IMR-90 (cell line): Measurements from ENCODE around the gene TRIO. TPM values are rescaled to one million over a fixed set of nuclear protein-coding genes. Genes with fewer than 3 reads are reported as not detected.

Source experiments
- ATAC-seq: fragments of 200-7000 bp; cut with Tn5 transposase; 2 replicates; pipeline ENCODE4 v1.9.1; 2020; ENCODE audit warnings: low read depth, mild to moderate bottlenecking, moderate library complexity
- BruUV-seq: library from RNA; stranded (reverse); fragments of 400-500 nt; replicated peaks from 2 replicates; lab custom pipeline; 2021; lab: Mats Ljungman, UMichigan
- CTCF ChIA-PET: fragments of 300-600 bp; formaldehyde crosslinking; extraction: SDS; loops from one replicate; lab custom pipeline; 2021; ENCODE audit warnings: antibody characterized with exemption; lab: Yijun Ruan, JAX
- POLR2A ChIA-PET: fragments of 300-600 bp; sonication (Branson Sonifier 250); formaldehyde crosslinking; loops from one replicate; lab custom pipeline; 2022; ENCODE audit warnings: antibody characterized with exemption; ENCODE audit not compliant: unreplicated experiment; lab: Charles Lee
- DNase-seq: peaks from one replicate; pipeline ENCODE4 v3.0.0; 2013
- H2AFZ ChIP-seq: replicated peaks from 2 replicates; pipeline ENCODE3; 2013; ENCODE audit warnings: low read length, mild to moderate bottlenecking; ENCODE audit not compliant: poor library complexity
- H2AK5ac ChIP-seq: 2 replicates; pipeline ENCODE4 v1.6.1; 2013; ENCODE audit warnings: low read depth, low read length, inconsistent platforms
- H2AK9ac ChIP-seq: replicated peaks from 2 replicates; pipeline ENCODE3; 2013; ENCODE audit warnings: mild to moderate bottlenecking, low read depth, low read length, moderate library complexity; ENCODE audit not compliant: poor library complexity
- H2BK120ac ChIP-seq: 2 replicates; pipeline ENCODE4 v1.6.1; 2013; ENCODE audit warnings: low read depth, low read length, inconsistent platforms
- H2BK15ac ChIP-seq: 3 replicates; pipeline ENCODE4 v1.6.1; 2013; ENCODE audit warnings: low read depth, low read length, inconsistent platforms
- H2BK20ac ChIP-seq: 2 replicates; pipeline ENCODE4 v1.6.1; 2013; ENCODE audit warnings: low read depth, mild to moderate bottlenecking, inconsistent platforms, low read length, moderate library complexity
- H2BK5ac ChIP-seq: 2 replicates; pipeline ENCODE4 v1.6.1; 2013; ENCODE audit warnings: mild to moderate bottlenecking, low read depth, low read length, inconsistent platforms; ENCODE audit not compliant: poor library complexity, severe bottlenecking
- H3K14ac ChIP-seq: replicated peaks from 2 replicates; pipeline ENCODE4 v1.6.1; 2013; ENCODE audit warnings: low read depth, low read length, inconsistent platforms
- H3K18ac ChIP-seq: 2 replicates; pipeline ENCODE4 v1.6.1; 2013; ENCODE audit warnings: low read depth, low read length, control low read depth
- H3K23ac ChIP-seq: 2 replicates; pipeline ENCODE4 v1.6.1; 2013; ENCODE audit warnings: low read depth, low read length, inconsistent platforms
- H3K27ac ChIP-seq: 2 replicates; pipeline ENCODE4 v1.5.1; 2013; ENCODE audit warnings: mild to moderate bottlenecking, control low read depth, low read length; ENCODE audit not compliant: insufficient read depth
- H3K27me3 ChIP-seq: 2 replicates; pipeline ENCODE4 v1.6.1; 2013; ENCODE audit warnings: low read length; ENCODE audit not compliant: control insufficient read depth, insufficient read depth
- H3K36me3 ChIP-seq: 2 replicates; pipeline ENCODE4 v1.6.1; 2013; ENCODE audit warnings: low read length, mixed read lengths; ENCODE audit not compliant: control insufficient read depth, insufficient read depth
- H3K4ac ChIP-seq: 2 replicates; pipeline ENCODE4 v1.6.1; 2013; ENCODE audit warnings: low read depth, low read length, inconsistent platforms
- H3K4me1 ChIP-seq: 2 replicates; pipeline ENCODE4 v1.6.1; 2013; ENCODE audit warnings: low read length, mixed read lengths; ENCODE audit not compliant: control insufficient read depth, insufficient read depth
- H3K4me2 ChIP-seq: 2 replicates; pipeline ENCODE4 v1.6.1; 2013; ENCODE audit warnings: low read depth, mild to moderate bottlenecking, control low read depth, low read length, moderate library complexity
- H3K4me3 ChIP-seq: 2 replicates; pipeline ENCODE4 v1.5.1; 2013; ENCODE audit warnings: low read depth, mild to moderate bottlenecking, control low read depth, low read length, moderate library complexity; ENCODE audit not compliant: insufficient read depth
- H3K56ac ChIP-seq: 2 replicates; pipeline ENCODE4 v1.6.1; 2013; ENCODE audit warnings: low read length, inconsistent platforms; ENCODE audit not compliant: insufficient read depth; ENCODE audit errors: extremely low read depth
- H3K79me1 ChIP-seq, 2 experiments: 2 replicates each; pipeline ENCODE4 v1.6.1; 2013; ENCODE audit warnings: low read length in 2 of 2, inconsistent platforms in 1 of 2, low read depth in 1 of 2
- H3K9ac ChIP-seq: 2 replicates; pipeline ENCODE4 v1.6.1; 2013; ENCODE audit warnings: low read depth, low read length, control low read depth
- H3K9me1 ChIP-seq: 2 replicates; pipeline ENCODE4 v1.6.1; 2013; ENCODE audit warnings: low read length, inconsistent platforms; ENCODE audit not compliant: insufficient read depth
- H3K9me3 ChIP-seq: 2 replicates; pipeline ENCODE4 v1.6.1; 2013; ENCODE audit warnings: low read length; ENCODE audit not compliant: control insufficient read depth, insufficient read depth
- H4K20me1 ChIP-seq: 2 replicates; pipeline ENCODE4 v1.6.1; 2013; ENCODE audit warnings: low read length, inconsistent platforms; ENCODE audit not compliant: insufficient read depth
- H4K5ac ChIP-seq: 2 replicates; pipeline ENCODE4 v1.6.1; 2013; ENCODE audit warnings: mild to moderate bottlenecking, low read depth, low read length, control low read depth
- H4K8ac ChIP-seq, 2 experiments: 2 replicates each; pipeline ENCODE4 v1.6.1; 2013; ENCODE audit warnings: low read depth in 2 of 2, low read length in 2 of 2, control low read depth in 1 of 2, inconsistent platforms in 1 of 2
- H4K91ac ChIP-seq: 2 replicates; pipeline ENCODE4 v1.6.1; 2013; ENCODE audit warnings: low read depth, low read length, inconsistent platforms; ENCODE audit not compliant: insufficient read depth
- BHLHE40 ChIP-seq: fragments of 150-350 bp; IDR thresholded peaks from 2 replicates; pipeline ENCODE4 v1.6.1; 2016; ENCODE audit warnings: mild to moderate bottlenecking, low read depth, low read length
- CEBPB ChIP-seq: IDR thresholded peaks from 2 replicates; pipeline ENCODE4 v1.6.1; 2012; ENCODE audit warnings: low read depth, low read length, improper control_type of control experiment
- CHD1 ChIP-seq: IDR thresholded peaks from 2 replicates; pipeline ENCODE4 v1.6.1; 2012; ENCODE audit warnings: low read depth, low read length, improper control_type of control experiment
- FOS ChIP-seq: fragments of 150-350 bp; IDR thresholded peaks from 2 replicates; pipeline ENCODE4 v1.6.1; 2016; ENCODE audit warnings: low read depth, low read length
- MAFK ChIP-seq: IDR thresholded peaks from 2 replicates; pipeline ENCODE4 v1.6.1; 2012; ENCODE audit warnings: low read depth, low read length, improper control_type of control experiment
- MAZ ChIP-seq: IDR thresholded peaks from 2 replicates; pipeline ENCODE4 v1.6.1; 2012; ENCODE audit warnings: low read depth, mild to moderate bottlenecking, low read length, improper control_type of control experiment, moderate library complexity, borderline replicate concordance
- MXI1 ChIP-seq: IDR thresholded peaks from 2 replicates; pipeline ENCODE4 v1.6.1; 2012; ENCODE audit warnings: low read depth, mild to moderate bottlenecking, low read length, moderate library complexity, borderline replicate concordance
- NFE2L2 ChIP-seq: fragments of 150-350 bp; IDR thresholded peaks from 2 replicates; pipeline ENCODE4 v1.6.1; 2016; ENCODE audit warnings: low read depth, mild to moderate bottlenecking, low read length
- POLR2A ChIP-seq: IDR thresholded peaks from 2 replicates; pipeline ENCODE4 v1.6.1; 2012; ENCODE audit warnings: mild to moderate bottlenecking, low read depth, low read length
- RAD21 ChIP-seq: IDR thresholded peaks from 2 replicates; pipeline ENCODE4 v1.6.1; 2012; ENCODE audit warnings: low read length, improper control_type of control experiment
- RCOR1 ChIP-seq: IDR thresholded peaks from 2 replicates; pipeline ENCODE4 v1.6.1; 2012; ENCODE audit warnings: mild to moderate bottlenecking, low read length, improper control_type of control experiment; ENCODE audit not compliant: insufficient replicate concordance
- RFX5 ChIP-seq: IDR thresholded peaks from 2 replicates; pipeline ENCODE4 v1.8.0; 2012; ENCODE audit warnings: low read depth, mild to moderate bottlenecking, low read length, moderate library complexity
- SMC3 ChIP-seq: fragments of 150-350 bp; IDR thresholded peaks from 2 replicates; pipeline ENCODE4 v1.6.1; 2016; ENCODE audit warnings: low read depth, mild to moderate bottlenecking, antibody characterized with exemption, low read length, moderate library complexity
- WGBS, 2 experiments: methylation state at CpG; one replicate each; pipeline versions ENCODE4 v1.1.5 to v1.1.7; 2013; ENCODE audit warnings: missing lambda C conversion rate in 2 of 2; ENCODE audit not compliant: insufficient read length in 1 of 2; ENCODE audit errors: extremely low coverage in 2 of 2; 5-methylcytosine and 5-hydroxymethylcytosine counted together
- dilution Hi-C: fragments of 300-500 bp; cut with HindIII; formaldehyde crosslinking; loops from one replicate; pipeline ENCODE4 v1.14.3; 2018; ENCODE audit warnings: low sequenced_read_pairs; ENCODE audit not compliant: unreplicated experiment
- in situ Hi-C: fragments of 300-500 bp; cut with MboI; formaldehyde crosslinking; loops from 3 replicates; pipeline ENCODE4 v1.14.3; 2019; ENCODE audit warnings: low sequenced_read_pairs, inconsistent platforms, mixed read lengths
- intact Hi-C: fragments of 100-400 bp; cut with micrococcal nuclease; formaldehyde crosslinking; loops from 2 replicates; pipeline ENCODE4 v1.10.0; 2022
- polyA plus RNA-seq, 3 experiments: library from polyadenylated mRNA; depleted of rRNA; stranded (reverse); fragments of >200 nt; gene quantifications; 2 replicates each; pipeline ENCODE4 v1.2.3, GENCODE V29; 2012; ENCODE audit warnings: low replicate concordance in 1 of 3
- total RNA-seq: library from RNA; depleted of rRNA; stranded (reverse); fragments of >200 nt; gene quantifications from 2 replicates; pipeline ENCODE4 v1.2.3, GENCODE V29; 2012
- TF ChIP-seq, protein P1 (sequence below): fragments of 150-350 bp; IDR thresholded peaks from 2 replicates; pipeline ENCODE4 v1.6.1; 2016; ENCODE audit warnings: low read depth, mild to moderate bottlenecking, low read length, moderate library complexity, borderline replicate concordance
- TF ChIP-seq, protein P2 (sequence below): fragments of 150-350 bp; IDR thresholded peaks from 2 replicates; pipeline ENCODE4 v1.6.1; 2017; ENCODE audit warnings: mild to moderate bottlenecking, antibody characterized with exemption, low read length, low read depth
- TF ChIP-seq, protein P3 (sequence below): conservative IDR thresholded peaks from 2 replicates; pipeline ENCODE4 v1.5.1; 2012; ENCODE audit warnings: mild to moderate bottlenecking, low read depth, low read length, improper control_type of control experiment

TRIO gene
- total and polyA plus RNA-seq, 2 of the 4 experiments (the other 2 are of a cell fraction): 206 to 522 TPM

DNA sequence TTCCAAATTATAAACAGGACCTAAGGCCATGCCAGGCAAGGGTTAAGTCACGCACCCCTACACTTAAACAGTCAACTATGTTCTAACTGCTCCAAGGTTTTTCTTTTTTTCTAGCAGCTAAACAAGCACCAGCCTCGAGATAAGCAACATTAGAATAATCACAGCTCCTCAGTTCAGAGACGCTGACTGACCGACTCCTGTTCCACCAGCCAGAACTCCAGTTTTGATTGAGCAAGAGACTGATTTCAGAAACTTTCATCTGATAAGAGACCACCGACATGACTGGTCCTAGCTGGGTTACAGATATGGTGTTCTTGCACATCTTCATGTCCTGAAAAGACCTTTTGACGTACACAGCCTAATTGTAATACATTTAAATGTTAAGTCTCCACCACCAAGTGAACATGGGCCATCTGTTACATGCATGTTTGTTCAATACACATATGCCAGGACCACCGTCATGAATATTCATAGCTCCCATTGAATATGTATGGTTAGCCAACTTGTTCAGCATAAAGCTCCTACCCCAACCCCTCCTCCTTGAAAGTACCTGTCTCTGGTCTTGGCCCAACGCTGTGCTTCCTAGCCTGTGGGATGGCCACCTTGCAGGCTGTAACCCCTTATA is 414.8 kb downstream of the TRIO start:
- Histone ChIP-seq H3K14ac (no peak overlapping the region), H3K4me1 (no peaks in the 10 kb centered on the region), H3K4me3 (no peak overlapping the region), H2AK9ac (no peak overlapping the region), H2BK120ac (no peak overlapping the region), H2BK20ac (no peak overlapping the region), H3K4ac (no peak overlapping the region), H3K9me1 (no peaks in the 10 kb centered on the region), H3K4me2 (no peak overlapping the region), H3K36me3 (no peaks in the 10 kb centered on the region), H2BK15ac (no peak overlapping the region), H3K18ac (no peak overlapping the region), H2AK5ac (no peak overlapping the region), H3K27me3 (peaks cover 34% of the 10 kb centered on the region), H3K23ac (no peak overlapping the region), H3K9me3 (no peaks in the 10 kb centered on the region), H3K9ac (no peak overlapping the region), H4K91ac (no peak overlapping the region), H2BK5ac (no peak overlapping the region), H4K8ac (no peak overlapping the region), H2AFZ (no peak overlapping the region), H3K27ac (no peak overlapping the region), H4K5ac (no peak overlapping the region), H4K20me1 (no peaks in the 10 kb centered on the region), H3K79me1 (no peaks in the 10 kb centered on the region), H3K56ac (no peak overlapping the region)
- 53% methylated on average over 3 of the region's 8 CpGs; no CpG with 5 or more reads in 1 of the 2 experiments for WGBS, 2 experiments
- in situ Hi-C loops: no loop called here
- dilution Hi-C loops: no loop called here
- no TSS peak for BruUV-seq
- TF ChIP-seq, protein P1, sequence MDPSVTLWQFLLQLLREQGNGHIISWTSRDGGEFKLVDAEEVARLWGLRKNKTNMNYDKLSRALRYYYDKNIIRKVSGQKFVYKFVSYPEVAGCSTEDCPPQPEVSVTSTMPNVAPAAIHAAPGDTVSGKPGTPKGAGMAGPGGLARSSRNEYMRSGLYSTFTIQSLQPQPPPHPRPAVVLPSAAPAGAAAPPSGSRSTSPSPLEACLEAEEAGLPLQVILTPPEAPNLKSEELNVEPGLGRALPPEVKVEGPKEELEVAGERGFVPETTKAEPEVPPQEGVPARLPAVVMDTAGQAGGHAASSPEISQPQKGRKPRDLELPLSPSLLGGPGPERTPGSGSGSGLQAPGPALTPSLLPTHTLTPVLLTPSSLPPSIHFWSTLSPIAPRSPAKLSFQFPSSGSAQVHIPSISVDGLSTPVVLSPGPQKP: no peak
- TF ChIP-seq RAD21 (no peak), BHLHE40 (no peak), SMC3 (no peak), CHD1 (no peak), FOS (no peak), RCOR1 (no peak), RFX5 (no peak), NFE2L2 (no peak), POLR2A (no peak), MAFK (no peak), MAZ (no peak), MXI1 (no peak), CEBPB (no peak)
- TF ChIP-seq, protein P2, sequence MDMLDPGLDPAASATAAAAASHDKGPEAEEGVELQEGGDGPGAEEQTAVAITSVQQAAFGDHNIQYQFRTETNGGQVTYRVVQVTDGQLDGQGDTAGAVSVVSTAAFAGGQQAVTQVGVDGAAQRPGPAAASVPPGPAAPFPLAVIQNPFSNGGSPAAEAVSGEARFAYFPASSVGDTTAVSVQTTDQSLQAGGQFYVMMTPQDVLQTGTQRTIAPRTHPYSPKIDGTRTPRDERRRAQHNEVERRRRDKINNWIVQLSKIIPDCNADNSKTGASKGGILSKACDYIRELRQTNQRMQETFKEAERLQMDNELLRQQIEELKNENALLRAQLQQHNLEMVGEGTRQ: no peak
- TF ChIP-seq, protein P3, sequence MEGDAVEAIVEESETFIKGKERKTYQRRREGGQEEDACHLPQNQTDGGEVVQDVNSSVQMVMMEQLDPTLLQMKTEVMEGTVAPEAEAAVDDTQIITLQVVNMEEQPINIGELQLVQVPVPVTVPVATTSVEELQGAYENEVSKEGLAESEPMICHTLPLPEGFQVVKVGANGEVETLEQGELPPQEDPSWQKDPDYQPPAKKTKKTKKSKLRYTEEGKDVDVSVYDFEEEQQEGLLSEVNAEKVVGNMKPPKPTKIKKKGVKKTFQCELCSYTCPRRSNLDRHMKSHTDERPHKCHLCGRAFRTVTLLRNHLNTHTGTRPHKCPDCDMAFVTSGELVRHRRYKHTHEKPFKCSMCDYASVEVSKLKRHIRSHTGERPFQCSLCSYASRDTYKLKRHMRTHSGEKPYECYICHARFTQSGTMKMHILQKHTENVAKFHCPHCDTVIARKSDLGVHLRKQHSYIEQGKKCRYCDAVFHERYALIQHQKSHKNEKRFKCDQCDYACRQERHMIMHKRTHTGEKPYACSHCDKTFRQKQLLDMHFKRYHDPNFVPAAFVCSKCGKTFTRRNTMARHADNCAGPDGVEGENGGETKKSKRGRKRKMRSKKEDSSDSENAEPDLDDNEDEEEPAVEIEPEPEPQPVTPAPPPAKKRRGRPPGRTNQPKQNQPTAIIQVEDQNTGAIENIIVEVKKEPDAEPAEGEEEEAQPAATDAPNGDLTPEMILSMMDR: no peak
- intact Hi-C loops: no loop called here
- ChIA-PET CTCF (no interaction called here), POLR2A (no interaction called here)
- no peak; the same call in 1 of the 2 replicates for ATAC-seq
- DNase-seq: no peak
